NK-92 (cell line): ENCODE results near the gene ZNF512.
"Not testable (repeated sequence)": the region's sequence is repeated elsewhere in the genome, so short reads cannot be mapped to it uniquely, and the experiment has no call there.

Source experiments
- DNase-seq: peaks from one replicate; lab custom pipeline; 2025; ENCODE audit not compliant: unreplicated experiment; lab: John Stamatoyannopoulos, UW

ZNF512 gene

GRCh38 chr2:27582129-27582694, 630 bp upstream of the ZNF512 start:
- DNase-seq: no peak

GRCh38 chr2:27583390-27583915, 611 bp downstream of the ZNF512 start:
- no peak for DNase-seq

GRCh38 chr2:27584597-27584996, 1.8 kb downstream of the ZNF512 start:
- no peak for DNase-seq

GRCh38 chr2:27587025-27587424, 4.2 kb downstream of the ZNF512 start:
- DNase-seq: no peak

GRCh38 chr2:27588308-27588707, 5.5 kb downstream of the ZNF512 start:
- no peak for DNase-seq

- DNase-seq: no peak
Observed at GRCh38 chr2:27591745-27592144, 8.9 kb downstream of the ZNF512 start.

- DNase-seq: no peak
Observed at GRCh38 chr2:27593240-27593639, 10.4 kb downstream of the ZNF512 start.

- not testable (repeated sequence) for DNase-seq
Observed at GRCh38 chr2:27594020-27594703, 11.3 kb downstream of the ZNF512 start.

- DNase-seq: not testable (repeated sequence)
Observed at GRCh38 chr2:27595412-27595811, 12.6 kb downstream of the ZNF512 start.

- DNase-seq: no peak
Observed at GRCh38 chr2:27596627-27597026, 13.8 kb downstream of the ZNF512 start.

GRCh38 chr2:27606611-27607010, 23.8 kb downstream of the ZNF512 start:
- DNase-seq: no peak

GRCh38 chr2:27613985-27614384, 31.1 kb downstream of the ZNF512 start:
- no peak for DNase-seq

- DNase-seq: no peak
Observed at GRCh38 chr2:27615316-27615715, 32.5 kb downstream of the ZNF512 start.

GRCh38 chr2:27621524-27621923, 38.7 kb downstream of the ZNF512 start:
- DNase-seq: no peak

GRCh38 chr2:27622921-27623384, 40.1 kb downstream of the ZNF512 start:
- DNase-seq: no peak

GRCh38 chr2:27624943-27625342, 42.1 kb downstream of the ZNF512 start:
- no peak for DNase-seq

GRCh38 chr2:27626323-27626722, 43.5 kb downstream of the ZNF512 start:
- DNase-seq: not testable (repeated sequence)

GRCh38 chr2:27626921-27627320, 44.1 kb downstream of the ZNF512 start:
- not testable (repeated sequence) for DNase-seq

- DNase-seq: no peak
Observed at GRCh38 chr2:27627963-27628766, 45.3 kb downstream of the ZNF512 start.

- DNase-seq: peak; percentile 73
Observed at GRCh38 chr2:27628767-27629709, 46.2 kb downstream of the ZNF512 start, which contains the start of the genes CCDC121 and GPN1. Gene CCDC121 (minus strand): TSS chr2:27629012. CDS start chr2:27627799, 1,213 bp downstream. Gene GPN1 (plus strand): TSS chr2:27629050. CDS start chr2:27629059, 9 bp downstream.
